Urinary bladder (tissue), 4 donors: Measurements from ENCODE around the gene SERPINB12. TPM values are rescaled to one million over a fixed set of nuclear protein-coding genes. Genes with fewer than 3 reads are reported as not detected.

Experiments used
- DNase-seq: peaks from one replicate; pipeline ENCODE4 v3.0.0-alpha.2; 2015; ENCODE audit errors: extremely low spot score
- H3K27ac ChIP-seq: one replicate; pipeline ENCODE4 v1.5.1; 2013; ENCODE audit warnings: low read depth, mild to moderate bottlenecking, moderate library complexity
- H3K36me3 ChIP-seq: one replicate; pipeline ENCODE4 v1.6.1; 2013; ENCODE audit warnings: mild to moderate bottlenecking, moderate library complexity; ENCODE audit not compliant: insufficient read depth
- H3K4me1 ChIP-seq: one replicate; pipeline ENCODE4 v1.6.1; 2013; ENCODE audit warnings: mild to moderate bottlenecking, moderate library complexity; ENCODE audit not compliant: insufficient read depth
- H3K4me3 ChIP-seq: one replicate; pipeline ENCODE4 v1.5.1; 2013; ENCODE audit warnings: low read depth, low read length
- WGBS: extraction: QIAGEN DNeasy Blood & Tissue Kit; methylation state at CpG from one replicate; pipeline ENCODE4 v1.1.7; 2013; 5-methylcytosine and 5-hydroxymethylcytosine counted together
- polyA plus RNA-seq: library from polyadenylated mRNA; stranded (reverse); fragments of 200-250 nt; gene quantifications from one replicate; pipeline ENCODE4 v1.2.3, GENCODE V29; 2013
- total RNA-seq: library from RNA; depleted of rRNA; stranded (reverse); fragments of >200 nt; gene quantifications from one replicate; pipeline ENCODE4 v1.2.3, GENCODE V29; 2014
- donor health status: healthy with polysubstance abuse.
- donor health status: healthy.

Gene SERPINB12, protein sequence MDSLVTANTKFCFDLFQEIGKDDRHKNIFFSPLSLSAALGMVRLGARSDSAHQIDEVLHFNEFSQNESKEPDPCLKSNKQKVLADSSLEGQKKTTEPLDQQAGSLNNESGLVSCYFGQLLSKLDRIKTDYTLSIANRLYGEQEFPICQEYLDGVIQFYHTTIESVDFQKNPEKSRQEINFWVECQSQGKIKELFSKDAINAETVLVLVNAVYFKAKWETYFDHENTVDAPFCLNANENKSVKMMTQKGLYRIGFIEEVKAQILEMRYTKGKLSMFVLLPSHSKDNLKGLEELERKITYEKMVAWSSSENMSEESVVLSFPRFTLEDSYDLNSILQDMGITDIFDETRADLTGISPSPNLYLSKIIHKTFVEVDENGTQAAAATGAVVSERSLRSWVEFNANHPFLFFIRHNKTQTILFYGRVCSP
- total RNA-seq: not detected
- polyA plus RNA-seq: not detected

DNA sequence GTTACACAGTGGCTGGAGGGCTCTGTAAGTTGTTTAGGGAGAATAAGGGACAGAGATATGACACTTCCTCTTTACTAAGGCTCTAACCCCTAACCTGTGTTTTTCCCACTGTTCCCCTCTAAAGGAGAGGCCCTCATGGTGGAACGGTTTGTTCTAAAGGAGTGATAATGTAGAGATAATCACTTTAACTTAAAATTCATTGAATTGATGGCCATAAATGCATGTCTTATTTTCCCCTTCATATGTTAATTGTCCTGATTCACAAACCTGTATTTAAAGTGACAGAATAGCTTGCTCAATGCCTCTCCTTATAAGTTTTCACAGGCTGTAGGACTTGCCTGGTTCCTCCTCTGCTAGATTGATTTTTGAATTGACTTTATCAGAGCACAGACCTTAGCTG, at the start of gene SERPINB12:
Gene SERPINB12 (plus strand): TSS at position 301 of the 400 bp plus-strand sequence. CDS start 13,791 bp downstream, outside the sequence.
- Histone ChIP-seq H3K4me1 (no peaks in the 10 kb centered on the region), H3K27ac (no peak within 1 kb of the TSS)
- WGBS: 73% methylated on average over 1 of the region's 1 CpG

DNA sequence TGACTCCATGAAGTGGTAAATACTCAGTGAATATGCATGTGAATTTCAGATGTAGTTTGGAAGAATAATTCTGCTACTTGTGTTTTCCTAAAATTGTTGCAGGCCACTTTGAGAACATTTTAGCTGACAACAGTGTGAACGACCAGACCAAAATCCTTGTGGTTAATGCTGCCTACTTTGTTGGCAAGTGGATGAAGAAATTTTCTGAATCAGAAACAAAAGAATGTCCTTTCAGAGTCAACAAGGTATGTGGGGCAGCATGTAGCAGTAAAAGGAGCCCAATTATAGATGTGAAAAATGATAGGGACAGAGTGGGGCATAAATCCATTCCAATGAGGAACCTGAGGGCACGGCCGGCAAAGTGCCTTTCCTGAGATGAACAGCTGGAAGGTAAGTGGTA, 49.3 kb upstream of the SERPINB12 start:
- DNase-seq: no peak
- H3K4me1 ChIP-seq: no peaks in the 10 kb centered on the region
- no peaks in the 10 kb centered on the region for H3K36me3 ChIP-seq
- peak overlapping the region; percentile 10 for H3K27ac ChIP-seq
- 74% methylated on average over 3 of the region's 3 CpGs for WGBS
- H3K4me3 ChIP-seq: no peak overlapping the region

More for the DNA sequence above, at the start of gene SERPINB12:
- no peak within 1 kb of the TSS for H3K4me3 ChIP-seq
- H3K36me3 ChIP-seq: no peaks in the 10 kb centered on the region
- DNase-seq: no peak

DNA sequence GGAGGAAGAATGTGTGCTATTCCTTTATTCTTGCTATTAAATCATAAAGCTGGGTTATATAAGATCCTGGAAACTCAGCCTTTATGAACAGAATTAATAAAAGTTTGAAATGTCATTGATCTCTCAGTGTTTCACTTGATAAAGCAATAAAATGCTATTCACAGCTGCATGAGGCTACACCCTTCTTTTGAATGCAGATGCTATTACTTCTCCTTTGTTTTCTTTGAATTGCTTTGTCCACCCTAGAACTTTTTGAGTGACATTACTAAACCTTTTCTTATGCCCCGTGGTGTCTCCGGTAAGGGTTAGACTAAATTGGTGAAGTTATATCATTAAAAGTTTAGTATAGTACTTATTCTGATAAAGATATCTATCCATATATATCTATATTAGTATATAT, 46.5 kb upstream of the SERPINB12 start:
- no peaks in the 10 kb centered on the region for H3K4me1 ChIP-seq

DNA sequence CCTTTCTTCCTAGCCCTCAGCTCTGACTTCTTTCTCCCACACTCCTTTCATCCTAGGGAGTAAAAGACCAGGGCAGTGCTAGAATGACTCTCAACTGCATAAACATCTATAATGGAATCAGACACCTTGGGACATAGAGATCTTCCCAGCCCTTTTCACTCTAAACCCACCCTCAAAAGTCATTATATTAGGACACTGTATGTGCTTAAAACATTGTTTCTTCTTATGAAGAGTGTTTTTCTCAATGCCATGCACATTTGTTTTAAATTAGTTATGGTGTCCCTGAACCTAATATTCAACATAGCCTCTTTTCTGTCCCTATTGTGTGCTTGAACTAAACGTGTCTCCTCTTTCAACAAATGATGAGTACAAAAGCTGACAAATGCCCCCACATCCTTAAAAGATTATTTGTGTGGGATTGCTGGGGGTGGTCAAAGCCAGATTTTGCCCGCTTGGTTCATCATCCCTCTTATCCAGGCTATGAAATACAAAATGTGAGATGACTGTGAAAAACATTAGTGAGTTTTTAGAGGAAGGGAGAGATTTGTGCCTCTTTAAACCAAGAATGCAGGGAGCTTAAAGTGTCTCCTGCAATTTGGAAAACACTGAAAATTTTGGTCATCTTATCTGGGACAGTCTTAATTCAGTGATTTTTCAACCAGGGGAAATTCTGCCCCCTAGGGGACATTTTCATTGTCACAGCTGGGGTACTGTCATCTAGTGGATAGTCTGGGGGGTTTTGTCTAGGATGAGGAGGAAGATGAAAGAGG, 36.4 kb upstream of the SERPINB12 start:
- no peaks in the 10 kb centered on the region for H3K4me1 ChIP-seq
- no peak overlapping the region for H3K27ac ChIP-seq
- no peak overlapping the region for H3K4me3 ChIP-seq
- WGBS: 44% methylated on average over 2 of the region's 2 CpGs
- H3K36me3 ChIP-seq: no peaks in the 10 kb centered on the region
- no peak for DNase-seq

More for the DNA sequence above, 46.5 kb upstream of the SERPINB12 start:
- Histone ChIP-seq H3K4me3 (no peak overlapping the region), H3K27ac (no peak overlapping the region), H3K36me3 (peaks cover 2% of the 10 kb centered on the region)
- DNase-seq: no peak
- 89% methylated on average over 2 of the region's 2 CpGs for WGBS

DNA sequence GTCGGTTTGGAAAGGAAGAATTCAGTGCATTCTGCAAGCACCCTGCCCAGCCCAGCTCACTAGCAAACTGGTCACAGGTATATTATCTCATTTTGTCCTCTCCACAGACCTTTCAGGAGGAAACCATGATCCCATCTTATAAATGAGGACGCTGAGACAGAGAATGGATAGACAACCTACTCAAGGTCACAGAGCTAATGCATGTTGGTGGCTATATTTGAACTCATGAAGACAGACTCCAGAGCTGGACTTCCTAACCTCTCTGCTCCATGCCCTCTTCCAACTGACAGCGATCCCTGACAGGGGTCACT, 35.9 kb upstream of the SERPINB12 start:
- Histone ChIP-seq H3K4me1 (no peaks in the 10 kb centered on the region), H3K27ac (no peak overlapping the region), H3K36me3 (no peaks in the 10 kb centered on the region), H3K4me3 (no peak overlapping the region)
- DNase-seq: no peak
- WGBS: 61% methylated on average over 3 of the region's 3 CpGs

DNA sequence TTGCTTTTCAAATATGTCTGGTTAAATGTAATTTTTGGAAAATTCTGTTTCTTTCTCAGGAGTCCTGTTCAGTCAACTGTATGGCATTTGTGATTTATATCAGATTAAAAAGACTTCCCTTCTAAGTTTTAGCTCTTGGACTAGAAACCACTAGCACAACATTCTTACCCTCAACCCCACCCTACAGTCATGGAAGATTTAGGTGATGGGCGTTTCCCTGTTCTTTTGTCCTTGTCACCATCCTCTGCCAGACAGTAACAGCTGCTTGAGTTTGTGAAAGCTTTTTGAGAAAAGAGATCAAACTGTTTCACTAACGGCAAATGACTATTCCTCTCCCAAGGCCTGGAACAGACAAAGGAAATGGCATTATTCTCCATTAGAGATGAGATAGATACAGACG, 33.6 kb upstream of the SERPINB12 start:
- 34% methylated on average over 3 of the region's 3 CpGs for WGBS
- no peak overlapping the region for H3K27ac ChIP-seq
- no peak for DNase-seq
- H3K36me3 ChIP-seq: no peaks in the 10 kb centered on the region
- H3K4me3 ChIP-seq: no peak overlapping the region
- no peaks in the 10 kb centered on the region for H3K4me1 ChIP-seq

DNA sequence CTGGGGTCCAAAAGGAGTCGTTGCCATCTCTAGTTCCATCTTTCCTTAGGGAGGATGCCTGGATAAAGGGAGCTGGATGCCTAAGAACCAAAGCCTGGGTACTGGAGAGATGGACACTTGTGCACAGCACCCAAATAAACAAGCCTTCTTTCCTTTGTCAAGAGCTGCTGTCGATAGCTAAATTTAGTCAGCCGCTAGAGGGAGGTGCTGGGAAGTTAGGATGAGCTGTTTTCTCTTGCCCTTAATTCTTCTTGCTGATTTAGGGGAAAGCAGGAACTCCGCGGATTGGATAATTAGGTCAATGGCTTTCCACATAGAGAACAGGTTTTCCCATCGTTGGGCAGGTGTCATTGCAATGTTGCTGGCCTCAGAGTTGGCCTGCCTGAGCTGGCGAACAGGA, 30.9 kb upstream of the SERPINB12 start:
- DNase-seq: no peak
- Histone ChIP-seq H3K36me3 (no peaks in the 10 kb centered on the region), H3K4me1 (no peaks in the 10 kb centered on the region), H3K27ac (no peak overlapping the region), H3K4me3 (no peak overlapping the region)
- WGBS: 31% methylated on average over 7 of the region's 7 CpGs

DNA sequence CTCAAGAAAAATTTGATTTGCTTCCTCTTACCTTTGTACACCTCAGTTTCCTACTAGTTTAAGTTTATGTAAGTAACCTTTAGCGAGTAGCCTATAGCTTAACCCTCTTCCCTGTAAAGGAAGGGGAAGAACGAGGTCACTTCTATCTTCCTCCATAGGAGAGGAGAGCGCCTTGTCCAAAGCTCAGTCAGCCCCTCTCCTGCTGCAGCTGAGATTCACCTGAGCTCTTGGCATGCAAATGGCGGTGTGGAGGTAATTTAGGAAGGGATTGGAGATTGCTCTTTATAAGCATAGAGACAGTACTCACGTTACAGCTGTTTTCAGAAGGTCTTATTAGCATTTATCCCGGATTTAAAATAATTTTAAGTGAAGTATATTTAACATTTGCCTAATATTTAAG, 27.8 kb upstream of the SERPINB12 start:
- 68% methylated on average over 6 of the region's 6 CpGs for WGBS

DNA sequence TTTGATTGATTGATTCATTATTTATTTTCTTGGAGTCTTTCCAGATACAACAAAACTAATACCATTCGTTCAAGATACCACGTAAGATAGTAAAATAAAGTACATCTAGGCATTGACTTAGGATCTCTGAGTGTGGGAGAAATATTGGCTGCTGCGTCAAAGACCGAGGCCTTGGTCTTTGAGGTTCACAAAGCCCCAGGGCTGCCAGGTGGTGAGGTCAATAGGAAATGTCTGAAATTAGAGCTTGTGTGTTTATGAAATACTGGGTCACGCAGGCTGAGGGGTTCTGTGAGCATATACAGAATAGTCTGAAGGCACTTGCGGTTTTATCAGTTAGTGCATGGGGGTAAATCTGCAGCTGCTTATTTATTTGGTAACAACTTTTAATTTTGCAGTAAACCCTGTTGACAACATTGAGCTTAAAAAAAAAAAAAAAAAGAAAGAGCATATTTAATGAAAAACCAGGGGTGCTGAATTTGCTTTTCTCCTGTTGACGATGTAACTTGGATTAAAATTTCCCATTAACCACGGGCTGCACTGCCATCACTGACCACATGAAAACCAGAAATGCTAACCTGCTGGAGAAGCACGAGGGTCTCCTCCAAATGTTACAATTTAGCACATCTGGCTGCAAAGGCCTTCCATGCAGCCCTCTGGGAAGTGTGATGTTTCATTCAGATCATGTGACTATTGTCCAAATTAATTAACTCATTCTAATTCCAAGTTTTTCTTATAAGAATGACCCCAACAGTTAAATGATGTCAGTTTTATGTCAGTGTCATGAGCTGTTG, 27.1 kb upstream of the SERPINB12 start:
- 67% methylated on average over 9 of the region's 9 CpGs for WGBS
- Histone ChIP-seq H3K4me3 (no peak overlapping the region), H3K27ac (no peak overlapping the region), H3K4me1 (no peaks in the 10 kb centered on the region), H3K36me3 (no peaks in the 10 kb centered on the region)
- DNase-seq: no peak

More for the DNA sequence above, 27.8 kb upstream of the SERPINB12 start:
- Histone ChIP-seq H3K36me3 (no peaks in the 10 kb centered on the region), H3K4me3 (no peak overlapping the region), H3K27ac (no peak overlapping the region), H3K4me1 (no peaks in the 10 kb centered on the region)
- no peak for DNase-seq

DNA sequence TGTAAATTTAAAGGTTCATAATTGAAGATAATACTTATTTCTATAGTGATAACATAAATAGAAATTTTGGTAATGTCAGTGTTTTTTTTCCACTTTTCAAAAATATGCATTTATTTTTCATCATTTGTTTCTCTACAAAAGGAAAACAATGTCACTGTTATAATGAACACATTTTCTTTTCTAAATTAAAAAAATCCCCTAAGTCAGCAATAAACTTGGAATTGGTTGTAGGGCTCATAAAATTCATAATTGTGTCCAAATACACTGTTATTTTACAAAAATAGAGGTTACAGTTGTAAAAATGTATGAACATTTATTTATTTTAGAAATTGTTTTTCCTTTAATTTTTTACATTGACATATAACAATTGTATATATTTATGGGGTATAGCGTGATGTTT, 26.4 kb upstream of the SERPINB12 start:
- Histone ChIP-seq H3K4me1 (no peaks in the 10 kb centered on the region), H3K36me3 (no peaks in the 10 kb centered on the region), H3K4me3 (no peak overlapping the region), H3K27ac (no peak overlapping the region)
- 62% methylated on average over 1 of the region's 1 CpG for WGBS
- no peak for DNase-seq

DNA sequence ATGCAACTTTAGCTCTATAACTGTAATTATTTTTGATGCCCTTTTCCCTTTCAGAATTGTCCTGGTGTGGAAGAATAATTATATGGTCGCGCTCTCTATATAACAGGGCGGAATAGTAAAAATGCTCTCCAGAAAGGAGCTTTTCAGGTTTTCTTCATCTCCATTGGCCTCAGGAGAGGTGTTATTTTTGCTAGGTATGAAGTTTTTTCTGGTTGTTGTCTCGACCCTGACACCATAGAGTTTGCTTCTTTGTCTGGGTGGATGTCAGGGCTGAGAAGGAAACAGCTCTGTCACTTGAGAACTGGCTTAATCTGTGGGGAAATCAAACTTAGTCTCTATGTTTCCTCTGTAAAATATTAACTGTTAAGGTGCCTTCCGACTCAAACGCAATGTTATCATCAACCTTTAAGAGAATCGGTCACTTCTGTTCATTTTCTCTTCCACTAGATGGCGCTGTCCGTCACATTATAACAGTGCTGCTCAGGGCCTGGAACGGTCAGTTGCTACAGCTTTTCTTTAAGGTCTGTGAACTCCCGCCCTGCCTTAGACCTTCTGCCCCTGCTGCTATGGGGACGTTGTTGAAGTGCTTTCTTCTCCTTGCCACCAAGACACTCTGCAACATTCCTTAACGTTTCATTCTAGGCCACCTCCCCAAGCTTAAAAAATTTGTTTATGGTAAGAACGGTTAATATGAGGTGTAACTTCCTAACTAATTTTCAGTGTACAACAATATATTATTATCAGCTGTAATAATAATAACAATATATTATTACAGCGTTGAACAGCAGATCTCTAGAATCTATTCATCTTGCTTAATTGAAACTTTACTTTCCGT, 23.8 kb upstream of the SERPINB12 start:
- peak; percentile 71 for DNase-seq
- H3K4me3 ChIP-seq: no peak overlapping the region
- no peaks in the 10 kb centered on the region for H3K36me3 ChIP-seq
- H3K27ac ChIP-seq: no peak overlapping the region
- H3K4me1 ChIP-seq: no peaks in the 10 kb centered on the region
- 31% methylated on average over 16 of the region's 16 CpGs for WGBS

DNA sequence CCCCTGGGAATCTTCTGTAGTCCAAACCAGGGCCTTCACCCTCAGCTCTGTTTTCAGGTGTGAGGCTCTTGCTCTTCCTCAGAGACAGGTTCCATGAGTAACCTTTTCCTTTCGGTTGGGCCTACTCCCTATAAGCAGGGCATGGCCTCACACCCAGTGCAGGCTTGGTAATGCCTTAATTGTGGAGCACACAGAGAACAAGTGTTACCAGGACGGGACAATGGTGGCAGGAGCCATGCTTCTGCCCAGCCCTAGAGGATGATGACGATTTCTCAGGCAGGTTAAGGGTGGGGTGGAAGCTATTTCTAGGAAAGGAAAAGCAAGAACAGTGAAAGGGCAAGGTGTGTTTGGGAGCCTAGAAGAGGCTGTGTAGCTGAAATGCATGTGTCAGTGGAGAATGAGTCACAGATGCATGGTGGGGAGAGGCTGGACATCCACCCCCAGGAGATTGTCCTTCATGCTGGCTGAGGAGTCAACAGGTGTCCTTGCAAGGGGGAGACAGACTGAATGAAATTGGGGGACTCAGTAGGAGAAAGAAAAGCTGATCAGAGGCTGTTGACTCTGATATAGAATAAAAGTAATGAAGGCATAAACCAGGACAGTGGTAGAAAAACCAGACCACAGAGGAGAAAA, 22.0 kb upstream of the SERPINB12 start:
- H3K36me3 ChIP-seq: no peaks in the 10 kb centered on the region
- H3K4me1 ChIP-seq: no peaks in the 10 kb centered on the region
- 91% methylated on average over 3 of the region's 3 CpGs for WGBS
- no peak for DNase-seq
- H3K27ac ChIP-seq: no peak overlapping the region
- H3K4me3 ChIP-seq: no peak overlapping the region
